H9 (cell line): Measurements from ENCODE around the gene MT1F. TPM values are rescaled to one million over a fixed set of nuclear protein-coding genes. Genes with fewer than 3 reads are reported as not detected.

Experiments
- DNase-seq: peaks from one replicate; pipeline ENCODE4 v3.0.0-alpha.2; 2017
- H2AFZ ChIP-seq: one replicate; pipeline ENCODE4 v1.6.1; 2013; ENCODE audit warnings: mild to moderate bottlenecking, low read length, control low read depth, moderate library complexity
- H2AK5ac ChIP-seq: 2 replicates; pipeline ENCODE4 v1.6.1; 2013; ENCODE audit warnings: low read length, control low read depth, mixed read lengths; ENCODE audit not compliant: insufficient read length
- H2BK120ac ChIP-seq: one replicate; pipeline ENCODE4 v1.6.1; 2013; ENCODE audit warnings: low read depth, mild to moderate bottlenecking, low read length, control low read depth, inconsistent platforms; ENCODE audit not compliant: poor library complexity, severe bottlenecking
- H2BK12ac ChIP-seq: 2 replicates; pipeline ENCODE4 v1.6.1; 2013; ENCODE audit warnings: low read length, control low read depth, mixed read lengths, low read depth; ENCODE audit not compliant: insufficient read length
- H2BK15ac ChIP-seq: 2 replicates; pipeline ENCODE4 v1.6.1; 2013; ENCODE audit warnings: low read depth, low read length, control low read depth
- H2BK20ac ChIP-seq: one replicate; pipeline ENCODE4 v1.6.1; 2013; ENCODE audit warnings: low read depth, mild to moderate bottlenecking, low read length, control low read depth, inconsistent platforms; ENCODE audit not compliant: poor library complexity, severe bottlenecking
- H2BK5ac ChIP-seq: 2 replicates; pipeline ENCODE4 v1.6.1; 2013; ENCODE audit warnings: low read length, control low read depth, mixed read lengths; ENCODE audit not compliant: insufficient read length
- H3K14ac ChIP-seq: 2 replicates; pipeline ENCODE4 v1.6.1; 2013; ENCODE audit warnings: low read length, control low read depth; ENCODE audit not compliant: insufficient read depth
- H3K18ac ChIP-seq: 2 replicates; pipeline ENCODE4 v1.6.1; 2013; ENCODE audit warnings: low read depth, mild to moderate bottlenecking, mixed read lengths, low read length, control low read depth; ENCODE audit not compliant: insufficient read length
- H3K23ac ChIP-seq: 2 replicates; pipeline ENCODE4 v1.6.1; 2013; ENCODE audit warnings: low read length, control low read depth, mixed read lengths, low read depth; ENCODE audit not compliant: insufficient read length
- H3K23me2 ChIP-seq: 2 replicates; pipeline ENCODE4 v1.6.1; 2013; ENCODE audit warnings: low read depth, mild to moderate bottlenecking, mixed read lengths, low read length, control low read depth; ENCODE audit not compliant: insufficient read length, poor library complexity, severe bottlenecking
- H3K27ac ChIP-seq: 2 replicates; pipeline ENCODE4 v1.5.1; 2013; ENCODE audit warnings: low read length, control low read depth, mixed read lengths, low read depth; ENCODE audit not compliant: insufficient read length
- H3K27me3 ChIP-seq: 2 replicates; pipeline ENCODE4 v1.6.1; 2013; ENCODE audit warnings: low read length, control low read depth, inconsistent platforms; ENCODE audit not compliant: insufficient read depth
- H3K4ac ChIP-seq: 2 replicates; pipeline ENCODE4 v1.6.1; 2013; ENCODE audit warnings: low read depth, mild to moderate bottlenecking, control low read depth, inconsistent platforms, low read length, moderate library complexity
- H3K4me1 ChIP-seq: 2 replicates; pipeline ENCODE4 v1.6.1; 2013; ENCODE audit warnings: low read length, control low read depth, inconsistent platforms; ENCODE audit not compliant: insufficient read depth
- H3K4me2 ChIP-seq: 2 replicates; pipeline ENCODE4 v1.6.1; 2013; ENCODE audit warnings: low read length, control low read depth, mixed read lengths; ENCODE audit not compliant: insufficient read length, insufficient read depth
- H3K56ac ChIP-seq: 2 replicates; pipeline ENCODE4 v1.6.1; 2013; ENCODE audit warnings: low read depth, mild to moderate bottlenecking, mixed read lengths, low read length, control low read depth; ENCODE audit not compliant: insufficient read length
- H3K79me1 ChIP-seq: 2 replicates; pipeline ENCODE4 v1.6.1; 2013; ENCODE audit warnings: low read depth, mild to moderate bottlenecking, moderate library complexity, low read length, control low read depth, inconsistent platforms; ENCODE audit not compliant: insufficient read depth, poor library complexity, severe bottlenecking
- H3K79me2 ChIP-seq: 2 replicates; pipeline ENCODE4 v1.6.1; 2013; ENCODE audit warnings: low read length, control low read depth, inconsistent platforms; ENCODE audit not compliant: insufficient read depth
- H3K9ac ChIP-seq: 2 replicates; pipeline ENCODE4 v1.6.1; 2013; ENCODE audit warnings: low read length, control low read depth, mixed read lengths; ENCODE audit not compliant: insufficient read length; ENCODE audit errors: extremely low read depth
- H3K9me3 ChIP-seq: one replicate; pipeline ENCODE4 v1.6.1; 2013; ENCODE audit warnings: low read depth, low read length, inconsistent platforms; ENCODE audit not compliant: control insufficient read depth
- H3T11ph ChIP-seq: one replicate; pipeline ENCODE4 v1.6.1; 2013; ENCODE audit warnings: mild to moderate bottlenecking, low read length, control low read depth, inconsistent platforms
- H4K20me1 ChIP-seq: one replicate; pipeline ENCODE4 v1.6.1; 2013; ENCODE audit not compliant: control insufficient read depth, insufficient read length, insufficient read depth
- H4K5ac ChIP-seq: 2 replicates; pipeline ENCODE4 v1.6.1; 2013; ENCODE audit warnings: low read depth, mild to moderate bottlenecking, mixed read lengths, low read length, control low read depth; ENCODE audit not compliant: insufficient read length
- H4K8ac ChIP-seq: replicated peaks from 2 replicates; pipeline ENCODE4 v1.6.1; 2013; ENCODE audit warnings: low read length, control low read depth, mixed read lengths, low read depth; ENCODE audit not compliant: insufficient read length
- H4K91ac ChIP-seq: 2 replicates; pipeline ENCODE4 v1.6.1; 2013; ENCODE audit warnings: low read depth, mild to moderate bottlenecking, moderate library complexity, mixed read lengths, low read length, control low read depth; ENCODE audit not compliant: insufficient read length
- H3K27ac Mint-ChIP-seq, 3 experiments: 2 replicates in 2 of 3; 3 replicates in 1 of 3; pipeline ENCODE4 v1.8.0; 2020 to 2021; ENCODE audit warnings: mixed read lengths in 3 of 3, mild to moderate bottlenecking in 1 of 3, moderate library complexity in 1 of 3
- H3K27me3 Mint-ChIP-seq: 2 replicates; pipeline ENCODE4 v1.8.0; 2021; ENCODE audit warnings: low read depth, mild to moderate bottlenecking, moderate library complexity, mixed read lengths
- H3K36me3 Mint-ChIP-seq, 3 experiments: 2 replicates in 2 of 3; 3 replicates in 1 of 3; pipeline ENCODE4 v1.8.0; 2020 to 2021; ENCODE audit warnings: low read depth in 3 of 3, mixed read lengths in 3 of 3; ENCODE audit not compliant: insufficient read depth in 1 of 3
- H3K4me1 Mint-ChIP-seq, 2 experiments: 2 replicates each; pipeline ENCODE4 v1.8.0; 2020; ENCODE audit warnings: mixed read lengths in 2 of 2
- H3K4me3 Mint-ChIP-seq, 2 experiments: 2 replicates in 1 of 2; 3 replicates in 1 of 2; pipeline ENCODE4 v1.8.0; 2020 to 2021; ENCODE audit warnings: mild to moderate bottlenecking in 2 of 2, mixed read lengths in 2 of 2, moderate library complexity in 1 of 2
- H3K9me3 Mint-ChIP-seq, 2 experiments: 2 replicates in 1 of 2; 3 replicates in 1 of 2; pipeline ENCODE4 v1.8.0; 2020; ENCODE audit warnings: mild to moderate bottlenecking in 2 of 2, mixed read lengths in 2 of 2, moderate library complexity in 1 of 2
- CTCF ChIP-seq: fragments of 200-600 bp; sonication (generic); conservative IDR thresholded peaks from 3 replicates; pipeline ENCODE4 v1.8.0; 2021; ENCODE audit warnings: antibody characterized with exemption, mild to moderate bottlenecking
- WGBS: extraction: QIAGEN DNeasy Blood & Tissue Kit; methylation state at CpG from one replicate; pipeline ENCODE4 v1.1.7; 2013; ENCODE audit warnings: missing lambda C conversion rate, low lambda C conversion rate, mixed read lengths; ENCODE audit not compliant: insufficient read length; ENCODE audit errors: extremely low coverage; 5-methylcytosine and 5-hydroxymethylcytosine counted together
- total RNA-seq: library from RNA; stranded (reverse); gene quantifications from 2 replicates; pipeline ENCODE4 v1.2.1, GENCODE V29; 2021

MT1F gene
- total RNA-seq, 1 experiment from 2014 or later: 26.1 TPM

- H2AFZ ChIP-seq: no peak within 1 kb of the TSS
- no CpG with 5 or more reads among the region's 38 CpGs for WGBS
- H2BK5ac ChIP-seq: no peak within 1 kb of the TSS
- H2BK15ac ChIP-seq: no peak within 1 kb of the TSS
- no peak within 1 kb of the TSS for H3K9ac ChIP-seq
- H2BK120ac ChIP-seq: no peak within 1 kb of the TSS
- H4K91ac ChIP-seq: no peak within 1 kb of the TSS
- H3K79me2 ChIP-seq: no peaks in the 10 kb centered on the region
- no peak within 1 kb of the TSS for H3T11ph ChIP-seq
- H3K79me1 ChIP-seq: no peaks in the 10 kb centered on the region
- H3K4me1 Mint-ChIP-seq: peaks cover 4 to 35% of the 10 kb centered on the region in 2 experiments
- H3K9me3 Mint-ChIP-seq: no peaks in the 10 kb centered on the region
- H4K8ac ChIP-seq: no peak within 1 kb of the TSS
- H3K18ac ChIP-seq: no peak within 1 kb of the TSS
- no peak for TF ChIP-seq CTCF
- peaks cover 90% of the 10 kb centered on the region for H3K27me3 Mint-ChIP-seq
- H3K4me2 ChIP-seq: peak within 1 kb of the TSS; percentile 85
- H3K4ac ChIP-seq: no peak within 1 kb of the TSS
- H3K36me3 Mint-ChIP-seq: no peaks in the 10 kb centered on the region
- H4K5ac ChIP-seq: no peak within 1 kb of the TSS
- H3K9me3 ChIP-seq: no peaks in the 10 kb centered on the region
- no peak within 1 kb of the TSS for H3K14ac ChIP-seq
- peaks cover 60% of the 10 kb centered on the region for H3K27me3 ChIP-seq
- H2AK5ac ChIP-seq: no peak within 1 kb of the TSS
- H3K4me1 ChIP-seq: peaks cover 6% of the 10 kb centered on the region; the same call in 1 of the 2 replicates
- H3K23me2 ChIP-seq: peaks cover 12% of the 10 kb centered on the region
- no peak within 1 kb of the TSS for H3K56ac ChIP-seq
- no peak within 1 kb of the TSS for H3K27ac Mint-ChIP-seq
- no peak within 1 kb of the TSS for H2BK20ac ChIP-seq
- peak; percentile 35 for DNase-seq
- H3K4me3 Mint-ChIP-seq: peak within 1 kb of the TSS; percentile 27 to 74; a peak in 4 of 5 replicates
- H3K27ac ChIP-seq: no peak within 1 kb of the TSS
- H3K23ac ChIP-seq: no peak within 1 kb of the TSS
- H2BK12ac ChIP-seq: no peak within 1 kb of the TSS
- no peaks in the 10 kb centered on the region for H4K20me1 ChIP-seq
These were observed 11.5 kb downstream of the MT1F start, which contains the start of gene MT1H for GRCh38 chr16:56669005-56669839. Gene MT1H, plus strand, starts transcription at chr16:56669814. Its CDS starts 71 bp downstream, at chr16:56669885.
